ENCODE results near the gene SCUBE2.
"Not testable (repeated sequence)": the region's sequence is repeated elsewhere in the genome, so short reads cannot be mapped to it uniquely, and the experiment has no call there.

- TF ChIP-seq, protein P1, sequence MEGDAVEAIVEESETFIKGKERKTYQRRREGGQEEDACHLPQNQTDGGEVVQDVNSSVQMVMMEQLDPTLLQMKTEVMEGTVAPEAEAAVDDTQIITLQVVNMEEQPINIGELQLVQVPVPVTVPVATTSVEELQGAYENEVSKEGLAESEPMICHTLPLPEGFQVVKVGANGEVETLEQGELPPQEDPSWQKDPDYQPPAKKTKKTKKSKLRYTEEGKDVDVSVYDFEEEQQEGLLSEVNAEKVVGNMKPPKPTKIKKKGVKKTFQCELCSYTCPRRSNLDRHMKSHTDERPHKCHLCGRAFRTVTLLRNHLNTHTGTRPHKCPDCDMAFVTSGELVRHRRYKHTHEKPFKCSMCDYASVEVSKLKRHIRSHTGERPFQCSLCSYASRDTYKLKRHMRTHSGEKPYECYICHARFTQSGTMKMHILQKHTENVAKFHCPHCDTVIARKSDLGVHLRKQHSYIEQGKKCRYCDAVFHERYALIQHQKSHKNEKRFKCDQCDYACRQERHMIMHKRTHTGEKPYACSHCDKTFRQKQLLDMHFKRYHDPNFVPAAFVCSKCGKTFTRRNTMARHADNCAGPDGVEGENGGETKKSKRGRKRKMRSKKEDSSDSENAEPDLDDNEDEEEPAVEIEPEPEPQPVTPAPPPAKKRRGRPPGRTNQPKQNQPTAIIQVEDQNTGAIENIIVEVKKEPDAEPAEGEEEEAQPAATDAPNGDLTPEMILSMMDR (IDR thresholded peaks at IDR 0.05; ENCODE audit: insufficient read depth, low read length, poor library complexity, severe bottlenecking), result not testable (repeated sequence)
- not testable (repeated sequence) for TF ChIP-seq EZH2phosphoT487 (conservative IDR thresholded peaks at IDR 0.05; ENCODE audit: low read length)
Observed at GRCh38 chr11:9097186-9097943, 6.0 kb upstream of the SCUBE2 start.
